Measurements from ENCODE around the gene KLF7.

The KLF7 gene

DNA sequence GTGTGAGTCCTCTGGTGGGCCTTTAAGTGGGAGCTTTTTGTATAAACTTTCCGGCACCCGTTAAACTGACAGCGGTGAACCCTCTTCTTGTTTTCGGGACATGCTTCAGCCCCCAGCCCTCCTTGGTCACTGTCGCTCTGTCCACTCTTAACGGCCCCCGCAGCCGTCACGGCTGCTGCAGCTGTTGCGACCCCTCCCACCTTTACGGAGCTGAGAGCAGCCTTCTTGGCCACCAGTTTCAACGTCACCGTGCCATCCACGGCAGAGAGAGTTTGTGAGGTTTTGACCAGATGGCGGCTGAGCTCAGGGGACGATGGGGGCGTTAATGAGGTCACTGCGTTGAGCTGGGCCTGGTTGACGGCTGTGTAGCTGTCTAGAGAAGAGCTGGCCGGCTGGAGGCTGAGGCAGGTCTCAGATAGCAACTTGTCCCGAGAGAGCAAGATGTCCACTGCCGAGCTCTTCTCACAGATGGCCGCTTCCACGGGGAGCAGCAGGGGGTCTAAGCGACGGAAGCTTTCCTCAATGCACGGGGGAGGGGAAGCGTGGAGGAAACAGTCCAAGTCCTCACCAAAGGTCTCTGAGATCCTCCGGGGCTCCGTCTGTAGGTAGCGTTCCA is 41.9 kb downstream of the KLF7 start:
- peak; percentile 76 for DNase-seq (ENCODE audit: low spot score)

- no peak for DNase-seq (ENCODE audit: low spot score)
Observed at GRCh38 chr2:207123335-207123744, 42.4 kb downstream of the KLF7 start.

- DNase-seq (ENCODE audit: low spot score) = no peak
Observed at GRCh38 chr2:207122651-207123334, 43.0 kb downstream of the KLF7 start.

- no peak for DNase-seq (ENCODE audit: low spot score)
Observed at GRCh38 chr2:207121784-207122183, 44.0 kb downstream of the KLF7 start.

GRCh38 chr2:207119048-207119447 is 46.7 kb downstream of the KLF7 start:
- DNase-seq (ENCODE audit: low spot score) = peak; percentile 10

DNA sequence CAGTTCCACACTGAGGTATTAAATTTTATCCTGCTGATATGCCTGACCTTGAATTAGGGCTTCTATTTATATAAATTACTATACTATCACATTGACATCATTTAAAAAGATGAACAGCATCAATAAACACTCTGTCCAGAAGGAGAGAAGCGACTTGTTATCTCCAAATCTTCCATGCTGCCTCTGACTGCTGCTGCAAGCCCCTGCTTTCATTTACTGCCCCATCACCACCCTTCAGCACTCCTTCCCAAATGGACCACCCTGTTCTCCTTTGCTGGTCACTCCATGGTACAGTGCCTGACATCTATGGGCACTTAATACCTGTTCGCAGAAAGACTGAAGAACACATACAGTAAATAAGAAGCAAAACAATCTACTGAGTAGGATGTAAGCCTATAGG is 48.1 kb downstream of the KLF7 start:
- DNase-seq (ENCODE audit: low spot score) = no peak

DNA sequence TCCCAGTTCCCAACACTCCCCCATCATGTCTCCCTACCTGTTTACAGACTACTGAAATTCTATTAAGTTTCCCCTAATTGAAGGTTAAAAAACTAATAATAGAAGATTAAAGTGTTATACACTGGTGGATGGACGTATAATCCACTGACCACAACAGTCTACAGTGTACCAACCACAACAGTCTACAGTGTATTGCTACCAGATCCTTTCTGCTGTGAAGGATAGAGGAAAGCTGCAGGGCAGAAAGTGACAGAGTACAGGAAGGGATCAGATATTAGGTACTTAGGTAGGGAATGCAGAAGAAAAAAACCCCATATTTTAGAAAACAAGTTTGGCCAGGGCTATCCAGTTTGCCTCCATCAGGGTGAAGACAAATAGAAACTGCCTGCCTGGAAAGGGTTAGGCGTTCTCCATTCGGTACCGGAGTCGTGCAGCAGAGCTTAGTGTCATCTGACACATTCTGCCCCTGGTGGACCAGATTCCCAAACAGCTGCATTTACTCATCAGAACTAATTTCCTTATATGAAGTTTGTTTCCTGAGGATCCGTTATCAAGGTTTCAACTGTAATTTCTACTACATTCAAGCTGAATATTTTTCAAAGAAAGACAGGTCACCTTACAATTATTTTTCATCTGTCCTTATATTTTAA is 49.9 kb downstream of the KLF7 start:
- DNase-seq (ENCODE audit: low spot score) = no peak

DNA sequence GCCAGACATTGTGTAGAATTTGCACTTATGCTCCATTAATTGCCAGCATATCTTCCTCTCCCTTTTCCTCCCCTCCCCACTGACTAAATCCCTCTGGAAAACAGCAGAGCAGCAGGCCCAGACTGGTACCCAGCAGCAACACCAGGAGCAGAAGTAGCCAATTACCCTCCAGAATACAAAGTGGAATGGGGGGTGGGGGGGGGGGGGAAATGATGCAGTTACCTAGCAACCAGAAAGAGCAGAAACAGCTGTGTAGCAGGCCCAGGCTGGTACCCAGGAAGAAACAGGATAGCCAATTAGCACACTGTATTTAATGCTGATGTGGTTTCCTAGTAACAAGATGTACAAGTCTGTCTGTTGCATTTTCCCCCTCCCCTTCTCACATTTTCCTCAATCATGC is 52.3 kb downstream of the KLF7 start:
- no peak for DNase-seq (ENCODE audit: low spot score)

GRCh38 chr2:207112785-207113184 is 53.0 kb downstream of the KLF7 start:
- DNase-seq (ENCODE audit: low spot score) = no peak

DNA sequence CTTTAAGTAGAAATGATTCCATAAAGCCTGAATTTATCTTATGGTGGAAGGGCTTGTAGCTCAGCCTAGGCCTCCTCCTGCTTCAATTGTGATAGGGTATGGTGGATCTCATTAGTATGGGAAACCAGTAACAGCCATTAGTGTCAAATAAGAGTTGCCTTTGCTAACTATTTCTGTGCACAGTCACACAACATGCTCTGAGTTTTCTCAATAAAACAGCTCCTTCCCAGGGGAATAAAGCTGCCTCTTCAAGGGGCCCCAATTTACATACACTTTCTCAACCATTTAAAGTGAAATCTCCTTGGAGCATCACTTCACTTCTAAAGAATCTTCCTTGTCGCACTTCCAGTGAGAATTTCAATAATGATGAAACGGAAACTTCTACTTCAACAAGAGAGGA is 53.4 kb downstream of the KLF7 start:
- no peak for DNase-seq (ENCODE audit: low spot score)

DNA sequence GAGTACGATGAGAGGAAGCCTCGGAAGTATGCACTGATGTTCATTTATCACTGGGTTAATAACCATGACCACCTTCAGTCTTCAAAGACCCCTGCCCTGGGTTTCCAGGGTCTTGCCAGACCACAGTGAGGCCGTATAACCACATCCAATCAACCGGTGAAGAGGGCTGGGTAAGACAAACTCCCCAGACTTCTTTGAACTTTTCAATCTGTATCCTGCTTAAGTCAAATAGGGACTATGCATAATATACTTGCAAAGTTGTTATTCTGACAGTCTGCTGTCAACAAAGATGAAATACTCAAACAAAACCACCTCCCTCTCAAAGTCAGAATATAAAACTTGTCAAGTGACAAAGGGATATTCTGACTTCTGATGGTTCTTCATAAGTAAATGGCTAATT is 54.0 kb downstream of the KLF7 start:
- DNase-seq (ENCODE audit: low spot score) = no peak

- no peak for DNase-seq (ENCODE audit: low spot score)
Observed at GRCh38 chr2:207110715-207111114, 55.0 kb downstream of the KLF7 start.

GRCh38 chr2:207110310-207110709 is 55.4 kb downstream of the KLF7 start:
- no peak for DNase-seq (ENCODE audit: low spot score)

- DNase-seq (ENCODE audit: low spot score) = peak; percentile 25
Observed at GRCh38 chr2:207109768-207110167, 56.0 kb downstream of the KLF7 start.

- DNase-seq (ENCODE audit: low spot score) = peak; percentile 42
Observed at GRCh38 chr2:207108440-207108839, 57.3 kb downstream of the KLF7 start.

- peak; percentile 83 for DNase-seq (ENCODE audit: low spot score)
Observed at GRCh38 chr2:207107551-207107950, 58.2 kb downstream of the KLF7 start.

GRCh38 chr2:207107131-207107530 is 58.6 kb downstream of the KLF7 start:
- DNase-seq (ENCODE audit: low spot score) = no peak

DNA sequence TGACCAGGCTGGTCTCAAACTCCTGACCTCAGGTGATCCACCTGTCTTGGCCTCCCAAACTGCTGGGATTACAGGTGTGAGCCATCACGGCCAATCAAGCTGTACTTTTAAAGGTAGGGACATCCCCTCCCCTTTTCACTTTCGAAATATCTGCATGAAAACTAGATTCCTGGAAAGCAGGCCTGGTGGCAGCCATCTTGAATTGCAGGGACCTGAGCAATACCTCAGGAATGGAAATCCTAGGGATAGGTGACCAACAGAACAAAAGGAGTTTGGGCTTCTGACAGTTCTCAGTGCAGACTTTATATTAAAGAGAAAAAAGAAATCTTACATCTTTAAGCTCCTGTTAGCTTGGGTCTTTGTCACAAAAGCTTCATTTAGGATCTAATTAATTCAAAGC is 62.6 kb downstream of the KLF7 start:
- no peak for DNase-seq (ENCODE audit: low spot score)

DNA sequence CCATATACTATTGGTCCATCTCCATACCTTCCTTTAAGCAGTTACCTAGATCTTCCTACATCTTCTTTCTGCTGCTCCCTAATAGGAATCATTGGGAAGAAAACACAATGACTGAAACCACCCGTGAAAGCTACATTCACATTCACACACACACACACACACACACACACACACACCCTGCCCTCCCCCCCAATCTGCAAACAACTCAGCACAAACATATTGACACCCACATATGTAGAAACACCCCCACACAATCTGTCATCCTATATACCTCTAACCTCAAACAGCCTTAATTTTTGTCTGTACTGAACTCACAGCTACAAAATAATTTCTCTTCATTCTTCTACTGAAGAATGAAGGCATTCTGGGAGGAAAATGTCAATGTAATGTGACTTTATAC is 63.8 kb downstream of the KLF7 start:
- DNase-seq (ENCODE audit: low spot score) = no peak

DNA sequence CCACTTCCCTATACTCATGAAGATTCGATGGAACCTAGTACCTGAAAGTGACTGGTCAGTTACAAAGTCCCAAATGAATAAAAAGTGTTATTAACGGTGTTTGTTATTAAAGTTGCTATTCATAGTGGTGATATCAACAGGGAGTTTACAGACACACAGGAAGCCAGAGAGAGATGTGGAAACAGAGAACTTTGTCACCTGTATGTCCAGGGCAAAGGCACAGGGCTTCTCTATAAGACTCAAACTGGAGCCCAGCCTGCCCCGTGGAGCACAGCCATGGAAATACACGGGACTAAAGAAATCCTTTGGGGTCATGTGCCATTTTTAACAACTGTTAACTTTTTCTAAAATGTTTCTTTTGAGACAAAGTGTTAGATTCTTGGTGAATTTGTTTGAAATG is 68.5 kb downstream of the KLF7 start:
- no peak for DNase-seq (ENCODE audit: low spot score)

DNA sequence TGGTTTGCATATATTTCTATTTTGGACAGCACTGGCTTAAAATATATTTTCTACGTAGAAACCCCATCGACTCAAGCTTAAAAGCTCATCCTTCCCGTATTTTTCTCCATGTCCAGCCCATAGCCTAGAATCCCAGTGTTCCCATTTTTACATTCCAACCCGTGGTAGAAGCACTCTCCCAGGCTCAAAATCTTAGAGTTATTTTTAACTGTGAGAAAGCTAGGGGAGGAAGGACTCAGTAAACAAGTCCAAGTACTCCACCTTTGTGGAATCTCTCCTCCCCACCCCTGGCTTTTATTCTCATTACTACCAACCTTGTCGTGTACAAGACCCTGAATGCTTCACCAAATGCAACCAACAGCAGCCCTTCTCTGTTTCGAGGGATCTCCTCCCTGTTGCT is 69.8 kb downstream of the KLF7 start:
- DNase-seq (ENCODE audit: low spot score) = no peak

- no peak for DNase-seq (ENCODE audit: low spot score)
Observed at GRCh38 chr2:207093234-207093633, 72.5 kb downstream of the KLF7 start.

- DNase-seq (ENCODE audit: low spot score) = no peak
Observed at GRCh38 chr2:207092818-207093217, 72.9 kb downstream of the KLF7 start.

DNA sequence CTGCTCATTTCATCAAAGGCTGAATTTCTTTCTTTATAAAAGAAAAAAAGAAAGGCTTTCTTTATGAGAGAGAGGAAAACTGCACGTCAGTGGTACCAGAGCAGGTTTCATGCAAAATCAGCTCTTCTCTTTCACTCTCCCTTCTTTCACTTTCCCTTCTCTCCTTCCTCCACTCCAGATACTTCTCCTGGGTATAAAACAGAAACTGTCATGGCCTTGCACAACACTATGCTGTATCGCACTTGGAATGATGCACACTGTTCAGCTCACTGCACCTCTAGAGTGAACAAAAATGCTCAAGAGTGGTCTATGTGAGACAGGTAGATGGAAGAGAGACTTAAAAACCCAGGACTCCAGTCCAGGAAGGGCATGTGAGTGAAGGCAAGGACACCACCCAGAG is 73.8 kb downstream of the KLF7 start:
- no peak for DNase-seq (ENCODE audit: low spot score)
